HG02588 (cell line): ENCODE results near the gene ASMTL.
"Not testable (repeated sequence)": the region's sequence is repeated elsewhere in the genome, so short reads cannot be mapped to it uniquely, and the experiment has no call there.

ENCODE experiments used
- ATAC-seq: cut with Tn5 transposase; IDR thresholded peaks from one replicate; pipeline ENCODE4 v1.9.1; 2021; ENCODE audit warnings: mild to moderate bottlenecking, moderate library complexity; ENCODE audit not compliant: unreplicated experiment

ASMTL gene

GRCh38 chrX:1482530-1482928 lies 29.8 kb upstream of the ASMTL start:
- not testable (repeated sequence) for ATAC-seq

DNA sequence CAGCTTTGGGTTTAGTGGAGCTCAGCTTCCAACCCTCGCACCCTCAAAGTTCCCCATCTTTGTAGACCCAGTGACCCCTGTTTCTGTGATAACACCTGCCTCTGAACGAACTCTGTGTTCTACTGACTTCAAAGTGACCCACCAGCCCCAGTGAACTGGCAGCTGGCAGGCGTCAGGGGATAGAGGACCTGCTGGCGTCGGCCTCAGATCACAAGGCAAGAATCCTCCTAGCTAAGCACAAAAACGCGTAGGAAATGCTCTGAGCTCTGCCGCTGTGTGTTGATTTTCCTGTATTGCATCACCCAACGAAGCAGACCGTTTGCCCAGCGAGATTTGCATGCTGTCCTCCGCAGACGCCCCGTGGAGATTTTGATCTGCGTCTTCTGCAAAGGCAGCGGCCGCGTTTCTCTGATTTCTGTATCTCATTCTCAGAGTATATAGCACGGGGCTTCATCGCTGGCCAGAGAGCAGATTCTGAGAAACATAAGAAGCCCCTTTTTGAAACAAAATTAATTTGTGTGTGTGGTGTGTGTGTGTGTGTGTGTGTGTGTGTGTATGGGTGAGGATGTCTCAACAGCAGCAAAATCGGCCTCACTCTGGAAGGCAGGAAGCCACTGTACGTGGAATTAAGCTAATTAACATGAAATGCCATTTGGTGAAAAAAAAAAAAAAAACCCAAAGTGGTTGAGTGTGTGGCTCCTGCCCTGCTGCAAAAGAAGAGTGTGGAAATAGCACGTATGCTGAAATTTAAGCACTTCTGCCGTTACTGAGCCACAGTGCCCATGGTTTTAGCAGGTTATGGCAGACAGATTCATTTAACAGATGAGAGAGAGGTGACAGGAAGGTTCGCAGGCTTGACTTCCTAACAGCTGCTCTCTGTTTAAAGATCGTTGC lies 29.2 kb upstream of the ASMTL start:
- peak; percentile 37 for ATAC-seq

GRCh38 chrX:1480082-1480785 lies 27.5 kb upstream of the ASMTL start:
- peak; percentile 6 for ATAC-seq

DNA sequence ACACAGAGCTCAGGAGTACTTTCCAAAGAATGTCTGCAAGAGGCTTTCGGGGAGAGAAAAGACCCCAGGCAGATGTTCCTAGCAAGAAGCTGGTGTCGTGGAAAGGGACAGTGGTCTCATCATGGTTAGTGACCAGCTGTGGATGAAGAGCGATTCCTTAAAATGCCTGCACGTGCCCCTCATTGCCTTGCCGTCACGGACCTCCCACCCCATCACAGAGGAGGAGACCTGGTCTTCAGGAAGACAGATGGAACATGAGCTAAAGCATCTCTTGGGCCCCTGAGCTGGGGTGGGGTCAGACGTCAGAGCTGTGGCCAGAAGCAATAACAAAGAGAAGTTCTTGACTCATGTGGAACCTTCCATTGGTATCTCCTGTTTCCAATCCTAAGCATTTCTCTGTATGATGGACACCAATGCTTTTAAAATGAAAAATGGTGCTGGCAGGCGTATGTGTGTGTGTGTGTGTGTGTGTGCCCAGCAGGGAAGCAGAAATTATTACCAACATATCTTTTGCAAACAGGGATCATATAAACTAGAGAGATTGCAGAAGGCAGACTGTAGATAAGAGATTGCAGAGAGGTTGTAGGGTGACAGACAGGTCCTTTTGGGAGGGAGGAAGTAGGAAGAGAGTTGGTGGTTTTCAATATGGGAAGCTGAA lies 25.2 kb upstream of the ASMTL start:
- no peak for ATAC-seq

GRCh38 chrX:1477229-1477628 lies 24.5 kb upstream of the ASMTL start:
- no peak for ATAC-seq

GRCh38 chrX:1476682-1477081 lies 24.0 kb upstream of the ASMTL start:
- no peak for ATAC-seq

DNA sequence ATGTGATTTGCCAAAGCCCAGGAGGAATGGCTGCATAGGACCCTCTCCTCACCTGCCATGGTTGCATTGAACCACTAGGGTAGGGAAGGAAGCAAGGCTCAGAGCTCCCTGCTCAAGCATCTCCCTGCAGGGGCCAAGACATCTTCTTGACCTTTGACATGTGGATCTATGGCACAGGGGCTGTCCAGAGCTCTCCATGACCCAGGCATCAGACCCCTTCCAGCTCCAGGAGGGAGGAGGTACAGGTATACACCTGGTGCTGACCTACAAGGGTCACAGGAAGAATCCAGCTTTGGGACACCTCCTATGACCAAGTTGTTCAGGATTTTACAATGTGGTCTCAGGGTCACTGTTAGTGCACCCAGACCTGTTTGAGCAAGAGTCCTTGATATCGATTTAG lies 23.2 kb upstream of the ASMTL start:
- ATAC-seq, result no peak

DNA sequence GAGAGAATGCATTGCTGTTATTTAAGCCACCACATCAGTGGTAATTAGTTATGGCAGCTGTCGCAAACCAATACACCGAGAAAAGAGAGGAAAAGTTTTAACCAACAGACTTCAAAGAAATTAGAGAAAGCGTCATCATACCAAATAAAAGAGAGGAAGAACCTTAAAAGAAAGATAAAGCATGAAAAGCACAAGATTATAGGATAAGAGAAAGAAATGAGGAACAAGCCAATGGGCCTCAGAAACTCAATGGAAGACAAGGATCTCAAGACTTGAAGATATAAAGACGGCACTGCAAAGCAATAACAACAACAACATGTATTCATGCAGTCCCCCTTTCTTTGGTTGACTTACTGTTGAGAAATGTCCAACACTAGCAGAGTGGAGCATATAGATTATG lies 22.8 kb upstream of the ASMTL start:
- no peak for ATAC-seq

DNA sequence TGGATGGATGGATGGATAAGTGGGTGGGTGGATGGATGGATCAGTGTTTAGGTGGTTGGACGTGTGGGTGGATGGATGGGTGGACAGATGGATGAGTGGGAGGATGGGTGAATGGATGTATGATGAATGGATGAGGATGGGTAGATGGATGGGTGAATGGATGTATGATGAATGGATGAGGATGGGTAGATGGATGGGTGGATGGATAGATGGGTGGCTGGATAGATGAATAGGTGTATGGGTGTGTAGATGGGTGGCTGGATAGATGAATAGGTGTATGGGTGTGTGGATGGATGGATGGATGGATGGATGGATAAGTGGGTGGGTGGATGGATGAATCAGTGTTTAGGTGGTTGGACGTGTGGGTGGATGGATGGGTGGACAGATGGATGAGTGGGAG lies 21.9 kb upstream of the ASMTL start:
- not testable (repeated sequence) for ATAC-seq

DNA sequence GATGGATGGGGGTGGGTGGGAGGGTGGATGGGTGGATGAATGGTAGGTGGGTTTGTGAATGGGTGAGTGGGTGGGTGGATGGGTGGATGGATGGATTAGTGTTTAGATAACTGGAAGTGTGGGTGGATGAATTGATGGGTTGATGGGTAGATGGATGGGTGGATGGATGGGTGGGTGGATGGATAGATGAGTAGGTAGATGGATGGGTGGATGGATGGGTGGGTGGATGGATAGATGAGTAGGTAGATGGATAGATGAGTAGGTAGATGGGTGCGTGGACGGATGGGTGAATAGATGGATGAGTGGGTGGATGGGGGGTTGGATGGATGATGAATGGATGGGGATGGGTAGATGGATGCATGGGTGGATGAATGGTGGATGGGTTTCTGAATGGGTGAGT lies 20.3 kb upstream of the ASMTL start:
- ATAC-seq, result no peak

DNA sequence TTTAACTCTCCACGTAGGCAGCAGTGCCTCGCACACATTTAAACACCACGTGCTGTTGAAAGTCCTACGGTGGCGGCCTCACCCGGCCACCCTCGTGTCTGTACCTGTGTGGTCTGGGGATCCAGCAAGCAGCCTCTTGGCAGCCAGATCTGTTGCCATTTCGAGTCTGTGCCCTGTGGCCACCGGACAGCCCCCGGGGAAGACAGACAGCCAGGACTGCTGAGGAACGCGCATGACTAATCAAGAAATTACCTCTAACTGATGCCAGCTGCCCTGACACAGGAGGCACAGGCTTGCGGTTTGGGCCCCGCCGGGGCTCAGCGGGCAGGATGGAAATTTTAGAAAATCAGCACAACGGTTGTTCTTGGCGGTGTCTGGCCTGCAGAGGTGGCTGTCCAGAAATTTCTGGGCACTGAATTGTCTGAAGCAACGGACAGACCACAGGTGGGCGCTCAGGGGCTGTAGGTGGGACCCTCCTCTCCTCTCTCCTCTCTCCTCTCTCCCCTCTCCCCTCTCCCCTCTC lies 15.6 kb upstream of the ASMTL start:
- ATAC-seq, result peak; percentile 57

- ATAC-seq, result peak; percentile 38
These were observed 14.4 kb upstream of the ASMTL start for GRCh38 chrX:1466971-1467561.

- no peak for ATAC-seq
These were observed 13.5 kb upstream of the ASMTL start for GRCh38 chrX:1466232-1466661.

GRCh38 chrX:1465286-1466231 lies 12.8 kb upstream of the ASMTL start:
- no peak for ATAC-seq

DNA sequence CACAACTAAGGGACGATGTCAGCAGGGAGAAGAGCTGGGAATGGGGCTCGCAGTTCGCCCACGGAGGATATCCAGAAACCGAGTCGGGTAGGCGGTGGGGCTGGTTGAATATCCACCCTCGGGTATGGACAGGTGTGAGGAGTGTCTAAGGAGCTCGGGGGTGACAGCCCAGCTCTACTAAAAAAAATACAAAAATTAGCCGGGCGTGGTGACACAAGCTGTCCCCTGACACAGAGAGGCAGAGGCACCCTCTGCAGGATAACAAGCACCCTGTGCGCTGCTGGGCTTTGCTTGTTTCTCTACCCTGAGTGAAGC lies 12.2 kb upstream of the ASMTL start:
- no peak for ATAC-seq

- no peak for ATAC-seq
These were observed 11.6 kb upstream of the ASMTL start for GRCh38 chrX:1464041-1464970.

GRCh38 chrX:1463581-1463980 lies 10.9 kb upstream of the ASMTL start:
- ATAC-seq, result no peak

DNA sequence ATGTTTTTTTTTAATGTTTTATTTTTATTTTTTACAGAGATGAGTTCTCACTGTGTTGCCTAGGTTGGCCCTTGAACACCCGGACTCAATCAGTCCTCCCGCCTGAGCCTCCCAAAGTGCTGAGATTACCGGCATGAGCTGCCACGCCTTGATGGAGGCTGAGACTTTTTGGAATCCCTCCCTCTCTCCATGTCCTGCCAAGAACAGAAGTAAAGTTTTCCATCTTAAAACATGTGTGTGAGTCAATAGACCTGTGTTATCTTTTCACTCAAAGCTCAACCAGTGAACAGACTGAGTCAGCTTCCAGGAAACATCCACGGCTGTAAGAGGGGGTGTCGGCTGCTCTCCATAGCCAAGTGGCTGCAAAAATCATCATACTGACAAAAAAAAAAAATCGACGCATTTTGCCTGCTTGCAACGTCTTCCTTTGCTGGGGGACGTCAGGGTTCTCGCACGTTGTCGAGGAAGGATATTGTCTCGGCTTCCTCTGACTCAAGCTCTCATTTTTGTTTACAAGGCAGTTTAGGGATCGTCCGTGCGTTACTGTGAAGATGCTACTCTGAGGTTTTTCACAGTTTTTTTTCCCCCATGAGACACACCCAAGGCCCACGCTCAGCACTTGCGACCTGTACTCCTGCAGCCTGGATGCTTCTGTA lies 10.0 kb upstream of the ASMTL start:
- ATAC-seq, result no peak

DNA sequence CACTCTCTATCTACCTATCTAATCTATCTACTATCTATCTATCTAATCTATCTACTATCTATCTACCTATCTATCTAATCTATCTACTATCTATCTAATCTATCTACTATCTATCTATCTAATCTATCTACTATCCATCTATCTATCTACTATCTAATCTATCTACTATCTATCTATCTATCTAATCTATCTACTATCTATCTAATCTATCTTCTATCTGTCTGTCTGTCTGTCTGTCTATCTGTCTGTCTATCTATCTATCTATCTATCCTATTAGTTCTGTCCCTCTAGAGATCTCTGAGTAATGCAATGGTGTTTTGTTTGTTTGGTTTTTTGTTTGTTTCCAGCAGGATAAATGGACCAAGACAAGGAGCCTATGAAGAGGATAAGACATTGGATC lies 9.4 kb upstream of the ASMTL start:
- no peak for ATAC-seq
